Measurements from ENCODE around the gene SELENON. TPM values are rescaled to one million over a fixed set of nuclear protein-coding genes. Genes with fewer than 3 reads are reported as not detected.

SELENON gene
- total and polyA plus RNA-seq, 9 of the 15 experiments (the other 6 are each of a cell fraction or from before 2014, with no cell fraction given), result 0.43 to 26.7 (median 7.0) TPM

- DNase-seq (ENCODE audit: extremely low read depth in 1 of 4, low spot score in 3 of 4) (no peak), FAIRE-seq (no peak), ATAC-seq (no peak)
- intact Hi-C loops (cut with micrococcal nuclease) (no loop called here), in situ Hi-C loops (cut with MboI) (no loop called here)
- peaks cover 7% of the 10 kb centered on the region; the same call in 1 of the 2 replicates for H4K20me1 ChIP-seq (replicated peaks; ENCODE audit: control insufficient read depth, insufficient read depth, low read length)
- H3K9ac ChIP-seq (ENCODE audit: insufficient read depth in 1 of 2, low read depth in 2 of 2, low read length in 2 of 2), result no peak overlapping the region
- TF ChIP-seq ILK (tag; IDR thresholded peaks at IDR 0.05; ENCODE audit: borderline replicate concordance, low read depth) (no peak), BCOR (IDR thresholded peaks at IDR 0.05) (0 out of 2 replicates have a peak, but pooled peaks have one; percentile 32), SMARCA5 (IDR thresholded peaks at IDR 0.05) (peak; percentile 39; the same call in 1 of the 2 replicates), PML (IDR thresholded peaks at IDR 0.05; ENCODE audit: low read length) (no peak), DDX20 (tag; IDR thresholded peaks at IDR 0.05; ENCODE audit: low read depth) (no peak), NCOA4 (IDR thresholded peaks at IDR 0.05; ENCODE audit: partially characterized antibody) (no peak), HINFP (tag; conservative IDR thresholded peaks at IDR 0.05; ENCODE audit: low read depth) (no peak), SETDB1 (IDR thresholded peaks at IDR 0.05; ENCODE audit: low read length) (no peak), PPARD (CRISPR knock-in tag; IDR thresholded peaks at IDR 0.05) (no peak), SIN3A (IDR thresholded peaks at IDR 0.05; ENCODE audit: borderline replicate concordance in 2 of 2, control insufficient read depth in 1 of 2, low read depth in 2 of 2, low read length in 2 of 2) (no peak), POLR3G (IDR thresholded peaks at IDR 0.05; ENCODE audit: extremely low read depth, insufficient read length, insufficient replicate concordance) (no peak)
- TF ChIP-seq, protein P1, sequence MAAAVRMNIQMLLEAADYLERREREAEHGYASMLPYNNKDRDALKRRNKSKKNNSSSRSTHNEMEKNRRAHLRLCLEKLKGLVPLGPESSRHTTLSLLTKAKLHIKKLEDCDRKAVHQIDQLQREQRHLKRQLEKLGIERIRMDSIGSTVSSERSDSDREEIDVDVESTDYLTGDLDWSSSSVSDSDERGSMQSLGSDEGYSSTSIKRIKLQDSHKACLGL (CRISPR knock-in tag; IDR thresholded peaks at IDR 0.05; ENCODE audit: borderline replicate concordance, poor library complexity, severe bottlenecking), result no peak
- no peak overlapping the region for H3K4me3 ChIP-seq
- no peak overlapping the region for H2AFZ ChIP-seq (ENCODE audit: low read depth, low read length)
- no peaks in the 10 kb centered on the region for H3K79me2 ChIP-seq (ENCODE audit: control insufficient read depth, insufficient read depth, low read length)
- ChIA-PET CTCF (ENCODE audit: low intra/inter-chr PET ratio) (interaction anchor here (0.7 kb wide), 1 partner anchor 55 kb away, joined by 3 read pairs; no protein-coding TSS in a partner anchor), POLR2A (interaction anchor here (0.8 to 2.1 kb wide), 3 partner anchors 14 to 221 kb away, joined by 3 to 8 read pairs (median 3); no protein-coding TSS in a partner anchor)
- H3K9me1 ChIP-seq (ENCODE audit: control insufficient read depth, insufficient read depth, low read length), result no peaks in the 10 kb centered on the region
- BruUV-seq (replicated peaks), result no TSS peak
- no peaks in the 10 kb centered on the region for H3K36me3 ChIP-seq (ENCODE audit: control insufficient read depth, insufficient read depth, low read length)
- no peaks in the 10 kb centered on the region; the same call in 1 of the 2 replicates for H3K9me3 ChIP-seq (replicated peaks; ENCODE audit: control insufficient read depth, insufficient read depth, low read depth, low read length)
- no peak overlapping the region for H3K4me2 ChIP-seq (ENCODE audit: insufficient read depth, low read length)
- 42% methylated on average over 5 of the region's 5 CpGs for WGBS (ENCODE audit: insufficient coverage, low coverage, missing lambda C conversion rate)
- H3K27me3 ChIP-seq (ENCODE audit: control insufficient read depth in 2 of 2, insufficient read depth in 2 of 2, low read length in 2 of 2), result peaks cover 4 to 36% of the 10 kb centered on the region in 2 experiments; a peak in 4 of 5 replicates
- H3K27ac ChIP-seq (ENCODE audit: extremely low read depth, low read depth, low read length), result no peak overlapping the region
- H3K4me1 ChIP-seq (replicated peaks in 1 of 2; ENCODE audit: control insufficient read depth in 2 of 2, insufficient read depth in 2 of 2, low read length in 2 of 2), result peaks cover 0 to 28% of the 10 kb centered on the region in 2 experiments; a peak in 3 of 5 replicates
Observed at GRCh38 chr1:25772692-25773245, 27.2 kb upstream of the SELENON start.

Data from K562 (cell line).